IMR-90 (cell line): ENCODE data around the gene NOS3.

Source experiments
- CEBPB ChIP-seq: IDR thresholded peaks from 2 replicates; pipeline ENCODE4 v1.6.1; 2012; ENCODE audit warnings: low read depth, low read length, improper control_type of control experiment
- CTCF ChIP-seq: conservative IDR thresholded peaks from 2 replicates; pipeline ENCODE4 v1.5.1; 2012; ENCODE audit warnings: mild to moderate bottlenecking, low read depth, low read length, improper control_type of control experiment
- ELK1 ChIP-seq: fragments of 150-350 bp; IDR thresholded peaks from 2 replicates; pipeline ENCODE4 v1.6.1; 2016; ENCODE audit warnings: low read depth, mild to moderate bottlenecking, low read length, moderate library complexity, borderline replicate concordance
- MAFK ChIP-seq: IDR thresholded peaks from 2 replicates; pipeline ENCODE4 v1.6.1; 2012; ENCODE audit warnings: low read depth, low read length, improper control_type of control experiment
- POLR2A ChIP-seq: IDR thresholded peaks from 2 replicates; pipeline ENCODE4 v1.6.1; 2012; ENCODE audit warnings: mild to moderate bottlenecking, low read depth, low read length
- RCOR1 ChIP-seq: IDR thresholded peaks from 2 replicates; pipeline ENCODE4 v1.6.1; 2012; ENCODE audit warnings: mild to moderate bottlenecking, low read length, improper control_type of control experiment; ENCODE audit not compliant: insufficient replicate concordance

GRCh38 chr7:151035026-151035717, 44.4 kb downstream of the NOS3 start:
- no peak for TF ChIP-seq CTCF
- no peak for TF ChIP-seq POLR2A
- no peak for TF ChIP-seq MAFK
- no peak for TF ChIP-seq RCOR1
- no peak for TF ChIP-seq ELK1
- TF ChIP-seq CEBPB, result no peak
